ENCODE data around the gene PLEKHM2. TPM values are rescaled to one million over a fixed set of nuclear protein-coding genes. Genes with fewer than 3 reads are reported as not detected.
"Not testable (repeated sequence)": the region's sequence is repeated elsewhere in the genome, so short reads cannot be mapped to it uniquely, and the experiment has no call there.

The PLEKHM2 gene
- total RNA-seq, 1 experiment from 2014 or later, result 13.4 TPM

GRCh38 chr1:15676010-15676409 is 8.1 kb upstream of the PLEKHM2 start:
- no peak for DNase-seq (ENCODE audit: low spot score)

- DNase-seq (ENCODE audit: low spot score), result no peak
Measured at GRCh38 chr1:15676688-15677661, 7.1 kb upstream of the PLEKHM2 start.

GRCh38 chr1:15678578-15678977 is 5.5 kb upstream of the PLEKHM2 start:
- peak; percentile 32 for DNase-seq (ENCODE audit: low spot score)

GRCh38 chr1:15680131-15680530 is 4.0 kb upstream of the PLEKHM2 start:
- DNase-seq (ENCODE audit: low spot score), result no peak

- peak; percentile 50 for DNase-seq (ENCODE audit: low spot score)
Measured at GRCh38 chr1:15680561-15681348, 3.4 kb upstream of the PLEKHM2 start.

GRCh38 chr1:15681349-15682292 is 2.5 kb upstream of the PLEKHM2 start:
- DNase-seq (ENCODE audit: low spot score), result no peak

GRCh38 chr1:15682936-15683341 is 1.2 kb upstream of the PLEKHM2 start:
- DNase-seq (ENCODE audit: low spot score), result no peak

GRCh38 chr1:15683345-15684039 is 628 bp upstream of the PLEKHM2 start:
- no peak for DNase-seq (ENCODE audit: low spot score)

- DNase-seq (ENCODE audit: low spot score), result no peak
Measured at GRCh38 chr1:15684468-15685291, 560 bp downstream of the PLEKHM2 start.

GRCh38 chr1:15685820-15686219 is 1.7 kb downstream of the PLEKHM2 start:
- DNase-seq (ENCODE audit: low spot score), result no peak

GRCh38 chr1:15687446-15687845 is 3.3 kb downstream of the PLEKHM2 start:
- DNase-seq (ENCODE audit: low spot score), result no peak

GRCh38 chr1:15690317-15690716 is 6.2 kb downstream of the PLEKHM2 start:
- no peak for DNase-seq (ENCODE audit: low spot score)

- DNase-seq (ENCODE audit: low spot score), result no peak
Measured at GRCh38 chr1:15691434-15692032, 7.4 kb downstream of the PLEKHM2 start.

GRCh38 chr1:15692121-15692682 is 8.1 kb downstream of the PLEKHM2 start:
- no peak for DNase-seq (ENCODE audit: low spot score)

GRCh38 chr1:15693371-15693770 is 9.3 kb downstream of the PLEKHM2 start:
- no peak for DNase-seq (ENCODE audit: low spot score)

GRCh38 chr1:15696956-15697521 is 12.9 kb downstream of the PLEKHM2 start:
- no peak for DNase-seq (ENCODE audit: low spot score)

GRCh38 chr1:15698201-15698600 is 14.1 kb downstream of the PLEKHM2 start:
- DNase-seq (ENCODE audit: low spot score), result no peak

GRCh38 chr1:15699321-15699720 is 15.2 kb downstream of the PLEKHM2 start:
- not testable (repeated sequence) for DNase-seq (ENCODE audit: low spot score)

GRCh38 chr1:15700508-15700907 is 16.4 kb downstream of the PLEKHM2 start:
- DNase-seq (ENCODE audit: low spot score), result no peak
